ENCODE measurements around the gene AURKA. TPM values are rescaled to one million over a fixed set of nuclear protein-coding genes. Genes with fewer than 3 reads are reported as not detected.

Gene AURKA
- total RNA-seq, 1 experiment from 2014 or later: 115 TPM

DNA sequence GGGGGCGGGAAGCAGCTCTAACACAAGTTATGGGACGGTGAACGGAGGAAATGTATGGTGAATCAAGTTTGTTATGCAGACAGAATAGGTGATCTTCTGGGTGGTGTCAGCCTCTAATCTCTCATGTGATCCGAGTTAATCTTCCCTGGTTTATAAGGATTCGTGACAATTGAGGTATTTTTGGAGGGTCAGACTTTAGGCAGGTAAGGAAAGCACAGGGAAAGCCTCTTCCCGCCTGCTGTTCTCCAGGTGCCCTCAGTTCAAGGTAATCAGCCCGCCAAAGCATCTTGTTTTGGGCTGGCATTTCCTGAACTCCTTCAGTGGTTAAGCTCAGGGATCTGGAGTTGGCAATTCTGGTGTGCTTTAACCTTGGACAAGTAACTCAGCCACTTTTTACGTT, 1.6 kb upstream of the AURKA start:
- Histone ChIP-seq H3K4me1 (ENCODE audit: control insufficient read depth, insufficient read depth, low read length) (peaks cover 26% of the 10 kb centered on the region), H3K36me3 (ENCODE audit: control insufficient read depth, insufficient read depth, low read length) (peaks cover 37% of the 10 kb centered on the region), H3K27me3 (ENCODE audit: control insufficient read depth, insufficient read depth, low read length) (no peaks in the 10 kb centered on the region), H3K27ac (ENCODE audit: low read length) (peak overlapping the region; percentile 93), H3K9me3 (ENCODE audit: control insufficient read depth, insufficient read depth, low read depth, low read length) (no peaks in the 10 kb centered on the region), H3K4me3 (ENCODE audit: low read depth in 2 of 2, low read length in 2 of 2) (peak overlapping the region; percentile 76 to 98)
- CTCF ChIA-PET: interaction anchor here (0.7 kb wide), 1 partner anchor 27 kb away, joined by 4 read pairs; no protein-coding TSS in a partner anchor
- TF ChIP-seq, protein P1, sequence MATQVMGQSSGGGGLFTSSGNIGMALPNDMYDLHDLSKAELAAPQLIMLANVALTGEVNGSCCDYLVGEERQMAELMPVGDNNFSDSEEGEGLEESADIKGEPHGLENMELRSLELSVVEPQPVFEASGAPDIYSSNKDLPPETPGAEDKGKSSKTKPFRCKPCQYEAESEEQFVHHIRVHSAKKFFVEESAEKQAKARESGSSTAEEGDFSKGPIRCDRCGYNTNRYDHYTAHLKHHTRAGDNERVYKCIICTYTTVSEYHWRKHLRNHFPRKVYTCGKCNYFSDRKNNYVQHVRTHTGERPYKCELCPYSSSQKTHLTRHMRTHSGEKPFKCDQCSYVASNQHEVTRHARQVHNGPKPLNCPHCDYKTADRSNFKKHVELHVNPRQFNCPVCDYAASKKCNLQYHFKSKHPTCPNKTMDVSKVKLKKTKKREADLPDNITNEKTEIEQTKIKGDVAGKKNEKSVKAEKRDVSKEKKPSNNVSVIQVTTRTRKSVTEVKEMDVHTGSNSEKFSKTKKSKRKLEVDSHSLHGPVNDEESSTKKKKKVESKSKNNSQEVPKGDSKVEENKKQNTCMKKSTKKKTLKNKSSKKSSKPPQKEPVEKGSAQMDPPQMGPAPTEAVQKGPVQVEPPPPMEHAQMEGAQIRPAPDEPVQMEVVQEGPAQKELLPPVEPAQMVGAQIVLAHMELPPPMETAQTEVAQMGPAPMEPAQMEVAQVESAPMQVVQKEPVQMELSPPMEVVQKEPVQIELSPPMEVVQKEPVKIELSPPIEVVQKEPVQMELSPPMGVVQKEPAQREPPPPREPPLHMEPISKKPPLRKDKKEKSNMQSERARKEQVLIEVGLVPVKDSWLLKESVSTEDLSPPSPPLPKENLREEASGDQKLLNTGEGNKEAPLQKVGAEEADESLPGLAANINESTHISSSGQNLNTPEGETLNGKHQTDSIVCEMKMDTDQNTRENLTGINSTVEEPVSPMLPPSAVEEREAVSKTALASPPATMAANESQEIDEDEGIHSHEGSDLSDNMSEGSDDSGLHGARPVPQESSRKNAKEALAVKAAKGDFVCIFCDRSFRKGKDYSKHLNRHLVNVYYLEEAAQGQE (IDR thresholded peaks at IDR 0.05; ENCODE audit: insufficient read depth in 1 of 2, low read depth in 2 of 2, low read length in 1 of 2): no peak
- no peak for TF ChIP-seq TCF7L2 (IDR thresholded peaks at IDR 0.05; ENCODE audit: low read depth, low read length)
- intact Hi-C loops (cut with micrococcal nuclease; ENCODE audit: unreplicated experiment): no loop called here
- BruUV-seq (replicated peaks): no TSS peak
- DNase-seq (ENCODE audit: low read depth, low spot score) (no peak), ATAC-seq (no peak)
- in situ Hi-C loops (cut with HindIII; ENCODE audit: low pct_unique_long_range_greater_than_20kb, low sequenced_read_pairs): no loop called here
- POLR2A ChIA-PET: no interaction called here

DNA sequence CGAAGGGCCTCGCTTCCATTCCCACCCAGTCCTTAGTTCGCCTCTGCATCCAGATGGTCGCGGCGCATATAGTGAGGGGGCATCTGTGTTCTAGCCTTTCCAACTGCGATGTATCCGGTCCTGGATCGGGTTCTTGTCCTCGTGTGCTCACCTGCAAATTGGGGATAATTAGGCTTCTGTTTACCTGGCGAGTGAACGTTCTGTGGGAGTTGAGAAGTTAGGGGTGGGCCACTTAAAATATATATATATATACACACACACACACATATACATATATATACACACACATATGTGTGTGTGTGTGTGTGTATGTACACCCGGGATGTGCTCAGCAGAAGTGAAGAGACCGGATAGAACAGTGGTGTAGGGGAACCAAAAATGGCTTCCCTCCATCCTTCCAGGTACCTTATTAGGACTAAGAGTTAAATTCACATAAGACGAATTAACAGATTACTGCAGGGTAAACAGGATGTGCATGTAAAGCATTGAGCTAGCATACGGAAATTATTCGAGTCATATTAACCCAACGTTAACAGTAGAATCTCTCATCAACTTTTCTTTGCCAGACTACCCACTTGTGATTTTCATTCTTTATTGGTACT, 967 bp upstream of the AURKA start:
- no peaks in the 10 kb centered on the region for H3K27me3 ChIP-seq (ENCODE audit: control insufficient read depth, insufficient read depth, low read length)
- H3K27ac ChIP-seq (ENCODE audit: low read length): peak overlapping the region; percentile 93
- ChIA-PET POLR2A (no interaction called here), CTCF (interaction anchor here (0.7 kb wide), 1 partner anchor 28 kb away, joined by 4 read pairs; no protein-coding TSS in a partner anchor)
- TF ChIP-seq, protein P2, sequence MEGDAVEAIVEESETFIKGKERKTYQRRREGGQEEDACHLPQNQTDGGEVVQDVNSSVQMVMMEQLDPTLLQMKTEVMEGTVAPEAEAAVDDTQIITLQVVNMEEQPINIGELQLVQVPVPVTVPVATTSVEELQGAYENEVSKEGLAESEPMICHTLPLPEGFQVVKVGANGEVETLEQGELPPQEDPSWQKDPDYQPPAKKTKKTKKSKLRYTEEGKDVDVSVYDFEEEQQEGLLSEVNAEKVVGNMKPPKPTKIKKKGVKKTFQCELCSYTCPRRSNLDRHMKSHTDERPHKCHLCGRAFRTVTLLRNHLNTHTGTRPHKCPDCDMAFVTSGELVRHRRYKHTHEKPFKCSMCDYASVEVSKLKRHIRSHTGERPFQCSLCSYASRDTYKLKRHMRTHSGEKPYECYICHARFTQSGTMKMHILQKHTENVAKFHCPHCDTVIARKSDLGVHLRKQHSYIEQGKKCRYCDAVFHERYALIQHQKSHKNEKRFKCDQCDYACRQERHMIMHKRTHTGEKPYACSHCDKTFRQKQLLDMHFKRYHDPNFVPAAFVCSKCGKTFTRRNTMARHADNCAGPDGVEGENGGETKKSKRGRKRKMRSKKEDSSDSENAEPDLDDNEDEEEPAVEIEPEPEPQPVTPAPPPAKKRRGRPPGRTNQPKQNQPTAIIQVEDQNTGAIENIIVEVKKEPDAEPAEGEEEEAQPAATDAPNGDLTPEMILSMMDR (IDR thresholded peaks at IDR 0.05): no peak
- no peak for TF ChIP-seq TCF7L2 (IDR thresholded peaks at IDR 0.05; ENCODE audit: low read depth, low read length)
- TF ChIP-seq SIN3A (IDR thresholded peaks at IDR 0.05; ENCODE audit: borderline replicate concordance, insufficient read depth, low read depth, low read length): no peak
- no peak for TF ChIP-seq POLR2AphosphoS5 (IDR thresholded peaks at IDR 0.05; ENCODE audit: low read depth, low read length)
- TF ChIP-seq, protein P1 (IDR thresholded peaks at IDR 0.05; ENCODE audit: insufficient read depth in 1 of 2, low read depth in 2 of 2, low read length in 1 of 2): no peak
- H3K4me3 ChIP-seq (ENCODE audit: low read depth in 2 of 2, low read length in 2 of 2): peak overlapping the region; percentile 76 to 98
- in situ Hi-C loops (cut with HindIII; ENCODE audit: low pct_unique_long_range_greater_than_20kb, low sequenced_read_pairs): no loop called here
- peaks cover 30% of the 10 kb centered on the region for H3K36me3 ChIP-seq (ENCODE audit: control insufficient read depth, insufficient read depth, low read length)
- H3K4me1 ChIP-seq (ENCODE audit: control insufficient read depth, insufficient read depth, low read length): peaks cover 26% of the 10 kb centered on the region
- no TSS peak for BruUV-seq (replicated peaks)
- ATAC-seq (no peak), DNase-seq (ENCODE audit: low read depth, low spot score) (no peak)
- intact Hi-C loops (cut with micrococcal nuclease; ENCODE audit: unreplicated experiment): no loop called here
- no peaks in the 10 kb centered on the region for H3K9me3 ChIP-seq (ENCODE audit: control insufficient read depth, insufficient read depth, low read depth, low read length)

All from Panc1 (cell line).